HL-60 (cell line): Measurements from ENCODE around the gene ZC3H8.

ENCODE experiments used
- DNase-seq, 2 experiments: peaks; one replicate each; pipeline ENCODE4 v3.0.0-alpha.2; 2010 to 2020; ENCODE audit warnings: low read depth in 1 of 2, low spot score in 1 of 2
- H3K27ac ChIP-seq: fragments of 250-450 bp; sonication (Bioruptor Pico); replicated peaks from 2 replicates; pipeline ENCODE4 v1.5.1; 2020; ENCODE audit warnings: mild to moderate bottlenecking, moderate library complexity
- H3K27me3 ChIP-seq: fragments of 250-450 bp; sonication (Bioruptor Pico); 2 replicates; pipeline ENCODE4 v1.5.1; 2021; ENCODE audit warnings: mild to moderate bottlenecking, moderate library complexity; ENCODE audit not compliant: insufficient read depth, poor library complexity, severe bottlenecking
- H3K4me3 ChIP-seq: replicated peaks from 2 replicates; pipeline ENCODE4 v1.5.1; 2011; ENCODE audit warnings: mild to moderate bottlenecking, control low read depth, low read length; ENCODE audit not compliant: insufficient read depth
- CTCF ChIP-seq: IDR thresholded peaks from one replicate; pipeline ENCODE4 v1.5.1; 2011; ENCODE audit warnings: low read length, control low read depth, inconsistent platforms; ENCODE audit not compliant: insufficient read depth
- GABPA ChIP-seq: IDR thresholded peaks from 2 replicates; pipeline ENCODE4 v1.6.1; 2012; ENCODE audit warnings: low read depth
- POLR2AphosphoS5 ChIP-seq: IDR thresholded peaks from 2 replicates; pipeline ENCODE4 v1.6.1; 2012; ENCODE audit warnings: low read depth
- REST ChIP-seq: IDR thresholded peaks from 2 replicates; pipeline ENCODE4 v1.6.1; 2012; ENCODE audit warnings: low read depth; ENCODE audit not compliant: insufficient replicate concordance
- SPI1 ChIP-seq: IDR thresholded peaks from 2 replicates; pipeline ENCODE4 v1.6.1; 2012; ENCODE audit warnings: low read depth, mild to moderate bottlenecking, borderline replicate concordance
- long read RNA-seq: library from polyadenylated mRNA; unstranded; transcript quantifications from one replicate; pipeline ENCODE4 v2.0.0, GENCODE V29; 2020

The ZC3H8 gene
- long read RNA-seq, transcript ZC3H8-201 (9 exons, 1,601 nt), result major isoform, 27 of 44 reads
- long read RNA-seq, partial matches to known transcripts, result 9 of 44 reads
- long read RNA-seq, other reads (novel, unspliced or antisense), result 6 of 44 reads

GRCh38 chr2:112254466-112255240, at the start of gene ZC3H8:
TSS of gene ZC3H8 (minus strand) at chr2:112255042. CDS start at chr2:112254981, 61 bp downstream.
- H3K4me3 ChIP-seq, result peak within 1 kb of the TSS; percentile 60
- no peaks in the 10 kb centered on the region for H3K27me3 ChIP-seq
- peak; percentile 79 for TF ChIP-seq POLR2AphosphoS5
- no peak for TF ChIP-seq REST
- no peak for TF ChIP-seq CTCF
- DNase-seq, result peak; percentile 85 to 92
- H3K27ac ChIP-seq, result peak within 1 kb of the TSS; percentile 78

GRCh38 chr2:112304298-112304941, 49.6 kb upstream of the ZC3H8 start:
- H3K4me3 ChIP-seq, result no peak overlapping the region
- DNase-seq, result no peak
- no peak overlapping the region for H3K27ac ChIP-seq
- H3K27me3 ChIP-seq, result no peaks in the 10 kb centered on the region
- TF ChIP-seq SPI1 (no peak), CTCF (no peak), GABPA (no peak), REST (no peak), POLR2AphosphoS5 (no peak)

- Histone ChIP-seq H3K27me3 (no peaks in the 10 kb centered on the region), H3K27ac (no peak overlapping the region), H3K4me3 (no peak overlapping the region)
- DNase-seq, result no peak
- TF ChIP-seq SPI1 (no peak), GABPA (no peak), CTCF (no peak), POLR2AphosphoS5 (no peak), REST (no peak)
These were observed 47.1 kb upstream of the ZC3H8 start for GRCh38 chr2:112301973-112302372.
